ENCODE measurements around the gene PTPRA.
"Not testable (repeated sequence)": the region's sequence is repeated elsewhere in the genome, so short reads cannot be mapped to it uniquely, and the experiment has no call there.

PTPRA gene, protein sequence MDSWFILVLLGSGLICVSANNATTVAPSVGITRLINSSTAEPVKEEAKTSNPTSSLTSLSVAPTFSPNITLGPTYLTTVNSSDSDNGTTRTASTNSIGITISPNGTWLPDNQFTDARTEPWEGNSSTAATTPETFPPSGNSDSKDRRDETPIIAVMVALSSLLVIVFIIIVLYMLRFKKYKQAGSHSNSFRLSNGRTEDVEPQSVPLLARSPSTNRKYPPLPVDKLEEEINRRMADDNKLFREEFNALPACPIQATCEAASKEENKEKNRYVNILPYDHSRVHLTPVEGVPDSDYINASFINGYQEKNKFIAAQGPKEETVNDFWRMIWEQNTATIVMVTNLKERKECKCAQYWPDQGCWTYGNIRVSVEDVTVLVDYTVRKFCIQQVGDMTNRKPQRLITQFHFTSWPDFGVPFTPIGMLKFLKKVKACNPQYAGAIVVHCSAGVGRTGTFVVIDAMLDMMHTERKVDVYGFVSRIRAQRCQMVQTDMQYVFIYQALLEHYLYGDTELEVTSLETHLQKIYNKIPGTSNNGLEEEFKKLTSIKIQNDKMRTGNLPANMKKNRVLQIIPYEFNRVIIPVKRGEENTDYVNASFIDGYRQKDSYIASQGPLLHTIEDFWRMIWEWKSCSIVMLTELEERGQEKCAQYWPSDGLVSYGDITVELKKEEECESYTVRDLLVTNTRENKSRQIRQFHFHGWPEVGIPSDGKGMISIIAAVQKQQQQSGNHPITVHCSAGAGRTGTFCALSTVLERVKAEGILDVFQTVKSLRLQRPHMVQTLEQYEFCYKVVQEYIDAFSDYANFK

GRCh38 chr20:2873010-2873746 lies at the start of gene PTPRA:
Gene PTPRA, plus strand, starts transcription at chr20:2873481. Its CDS starts 90,797 bp downstream, at chr20:2964278.
- DNase-seq, result peak; percentile 94

GRCh38 chr20:2825761-2826160 lies 47.5 kb upstream of the PTPRA start:
- DNase-seq, result no peak

GRCh38 chr20:2826655-2827054 lies 46.6 kb upstream of the PTPRA start:
- DNase-seq, result no peak

DNA sequence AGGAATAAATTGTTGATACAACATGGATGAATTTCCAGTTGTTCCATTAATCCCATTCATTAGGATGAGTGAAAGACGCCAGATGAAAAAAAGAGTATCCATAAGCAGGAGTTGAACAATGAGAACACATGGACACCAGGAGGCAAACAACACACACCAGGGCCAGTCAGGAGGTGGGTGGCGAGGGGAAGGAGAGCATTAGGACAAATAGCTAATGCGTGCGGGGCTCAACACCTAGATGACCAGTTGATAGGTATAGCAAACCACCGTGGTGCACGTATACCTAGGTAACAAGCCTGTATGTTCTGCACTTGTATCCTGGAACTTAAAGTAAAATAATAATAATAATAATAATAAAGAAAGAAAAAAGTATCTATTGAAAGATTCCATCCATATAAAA lies 43.9 kb upstream of the PTPRA start:
- peak; percentile 10 for DNase-seq

DNA sequence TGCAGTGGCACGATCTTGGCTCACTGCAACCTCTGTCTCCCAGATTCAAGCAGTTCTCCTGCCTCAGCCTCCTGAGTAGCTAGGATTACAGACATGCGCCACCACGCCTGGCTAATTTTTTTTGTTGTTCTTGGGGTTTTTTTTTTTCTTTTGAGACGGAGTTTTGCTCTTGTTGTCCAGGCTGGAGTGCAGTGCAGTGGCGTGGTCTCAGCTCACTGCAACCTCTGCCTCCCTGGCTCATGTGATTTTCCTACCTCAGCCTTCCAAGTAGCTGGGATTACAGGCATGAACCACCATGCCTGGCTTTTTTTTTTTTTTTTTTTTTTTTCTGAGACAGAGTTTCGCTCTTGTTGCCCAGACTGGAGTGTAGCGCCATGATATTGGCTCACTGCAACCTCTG lies 42.1 kb upstream of the PTPRA start:
- not testable (repeated sequence) for DNase-seq

- no peak for DNase-seq
Measured at GRCh38 chr20:2833761-2834160, 39.5 kb upstream of the PTPRA start.

GRCh38 chr20:2834401-2835110 lies 38.7 kb upstream of the PTPRA start:
- peak; percentile 14 for DNase-seq

DNA sequence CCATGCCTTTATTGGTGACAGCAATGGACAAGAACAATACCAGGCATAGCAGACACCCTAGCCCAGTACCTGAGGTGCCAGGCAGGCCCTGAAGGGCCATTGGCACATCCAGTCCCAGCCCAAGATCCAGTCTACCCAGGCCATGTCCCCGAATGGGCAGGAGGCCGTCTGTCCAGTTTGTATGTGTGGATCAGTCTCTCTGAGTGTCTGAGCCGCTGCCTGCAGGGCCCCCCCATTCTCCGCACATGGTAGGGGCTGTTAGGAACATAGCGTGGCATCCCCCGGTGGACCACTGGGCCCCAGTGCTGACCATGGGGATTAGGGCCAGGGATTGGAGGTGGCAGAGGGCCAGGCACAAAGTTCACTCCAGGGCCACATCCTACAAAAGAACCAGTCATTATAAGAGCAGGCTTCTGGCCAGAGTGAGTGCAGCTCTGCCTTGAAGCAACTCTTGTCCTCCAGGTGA lies 37.9 kb upstream of the PTPRA start:
- DNase-seq, result peak; percentile 1

GRCh38 chr20:2836035-2836434 lies 37.2 kb upstream of the PTPRA start:
- no peak for DNase-seq

- peak; percentile 10 for DNase-seq
Measured at GRCh38 chr20:2837221-2837960, 35.9 kb upstream of the PTPRA start.

GRCh38 chr20:2838170-2838797 lies 35.0 kb upstream of the PTPRA start:
- DNase-seq, result no peak

- DNase-seq, result no peak
Measured at GRCh38 chr20:2838847-2839671, 34.2 kb upstream of the PTPRA start.

DNA sequence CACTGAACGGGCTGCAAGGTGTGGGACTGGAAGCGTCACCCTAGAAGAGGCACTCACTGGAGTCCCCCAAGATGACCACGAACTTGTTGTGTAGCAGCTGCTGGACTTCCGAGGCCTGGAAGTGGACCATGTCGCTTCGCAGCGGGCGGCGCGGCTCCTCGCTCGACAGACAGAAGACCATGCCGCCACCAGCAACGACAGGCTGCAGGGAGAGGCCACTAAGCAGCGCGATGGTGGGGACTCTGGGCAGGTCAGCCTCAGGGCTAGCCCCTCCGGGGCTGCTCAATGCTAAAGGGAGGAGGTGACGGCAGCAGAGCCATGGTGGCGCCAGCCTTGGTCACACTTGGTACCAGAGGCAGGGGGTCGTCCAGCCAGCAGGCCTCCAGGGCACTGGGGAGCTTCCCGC lies 33.5 kb upstream of the PTPRA start:
- DNase-seq, result no peak

DNA sequence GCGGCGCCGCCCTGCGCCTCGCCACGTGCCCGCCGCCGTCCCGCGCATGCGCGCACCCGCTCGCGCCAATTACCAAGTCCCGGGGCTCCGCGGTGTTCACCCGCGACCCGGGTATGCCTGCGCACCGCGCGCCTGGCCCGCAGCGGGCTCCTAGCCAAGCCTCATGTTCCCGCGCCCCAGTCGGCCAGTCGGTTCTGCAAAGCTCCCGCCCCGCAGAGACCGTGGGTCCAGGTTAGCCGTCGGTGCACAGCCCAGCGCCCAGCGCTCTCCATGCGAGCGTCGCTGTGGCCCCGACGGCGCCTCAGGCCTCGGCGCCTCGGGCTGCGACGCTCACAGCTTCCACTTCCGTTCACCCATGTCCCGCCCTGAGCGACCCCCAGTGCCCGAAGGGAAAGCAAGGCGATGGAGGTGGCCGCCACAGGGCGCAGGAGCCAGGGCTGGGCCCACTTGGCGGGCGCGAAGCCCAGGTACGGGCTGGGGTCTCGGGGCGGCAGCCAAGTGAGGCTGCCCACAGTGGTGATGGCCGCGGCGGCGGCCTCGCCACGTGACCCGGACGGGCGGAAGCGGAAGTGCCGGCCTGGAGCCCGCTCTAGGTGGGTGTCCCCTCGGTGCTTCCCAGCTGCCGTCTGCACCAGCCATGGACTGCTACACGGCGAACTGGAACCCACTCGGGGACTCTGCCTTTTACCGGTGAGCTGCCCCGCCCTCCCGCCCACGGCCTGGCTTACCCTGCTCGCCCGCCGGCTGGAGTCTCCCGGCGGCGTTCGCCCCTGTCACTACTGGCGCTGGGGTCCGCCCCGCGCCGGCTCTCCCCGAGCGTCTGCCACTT lies 32.9 kb upstream of the PTPRA start, which contains the start of the genes PCED1A and VPS16:
Gene PCED1A, minus strand, starts transcription at position 518 of the 829 bp plus-strand sequence. CDS start 743 bp downstream, outside the sequence.
Gene VPS16, plus strand, starts transcription at position 608 of the 829 bp plus-strand sequence. Its CDS starts 30 bp downstream, at position 638.
- peak; percentile 91 for DNase-seq

GRCh38 chr20:2840967-2841531 lies 32.2 kb upstream of the PTPRA start:
- DNase-seq, result peak; percentile 69

DNA sequence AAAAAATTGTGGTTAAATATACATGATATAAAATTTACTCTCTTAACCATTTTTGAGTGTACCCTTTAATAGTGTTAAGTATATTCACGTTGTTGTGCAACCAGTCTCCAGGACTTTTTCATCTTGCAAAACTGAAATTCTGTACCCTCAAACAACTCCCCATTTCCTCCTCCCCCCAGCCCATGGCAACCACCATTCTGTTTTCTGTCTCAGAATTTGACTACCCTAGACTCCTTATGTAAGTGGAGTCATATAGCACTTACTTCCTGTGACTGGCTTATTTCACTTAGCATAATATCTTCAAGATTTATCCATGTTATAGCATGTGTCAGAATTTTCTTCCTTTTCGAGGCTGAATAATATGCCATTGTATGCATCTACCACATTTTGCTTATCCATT lies 27.7 kb upstream of the PTPRA start:
- peak; percentile 23 for DNase-seq

DNA sequence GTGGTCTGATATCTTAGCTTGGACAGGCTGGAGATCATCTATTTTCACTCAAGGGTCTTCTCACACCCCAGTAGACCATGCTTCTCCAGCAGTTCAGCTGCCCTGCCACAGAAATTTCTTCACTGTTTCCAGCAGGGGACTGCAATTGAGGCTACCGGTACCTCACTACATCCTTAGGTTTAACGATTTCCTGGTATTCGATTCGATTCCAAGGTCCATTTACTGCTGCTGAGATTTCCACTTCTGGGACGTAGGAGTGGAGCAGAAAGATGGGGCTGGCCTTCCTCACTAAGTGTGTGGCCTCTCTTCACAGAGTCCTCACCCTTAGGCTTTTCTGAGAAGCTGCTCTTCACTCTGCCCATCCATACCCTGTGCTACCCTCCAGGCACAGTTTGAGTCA lies 26.6 kb upstream of the PTPRA start:
- peak; percentile 0 for DNase-seq

GRCh38 chr20:2847802-2848201 lies 25.5 kb upstream of the PTPRA start:
- DNase-seq, result peak; percentile 19

- DNase-seq, result peak; percentile 23
Measured at GRCh38 chr20:2849529-2849928, 23.8 kb upstream of the PTPRA start.
